ENCODE results near the gene SYNE2.

- TF ChIP-seq CTCF (IDR thresholded peaks at IDR 0.05; ENCODE audit: low read depth, low read length, missing input control) (no peak), MAX (IDR thresholded peaks at IDR 0.05) (no peak), FOXA1 (IDR thresholded peaks at IDR 0.05) (no peak), YY1 (IDR thresholded peaks at IDR 0.05) (no peak), REST (IDR thresholded peaks at IDR 0.05) (no peak), GABPA (IDR thresholded peaks at IDR 0.05 in 1 of 2, conservative IDR thresholded peaks at IDR 0.05 in 1 of 2) (no peak), JUND (IDR thresholded peaks at IDR 0.05) (no peak), ZBTB33 (IDR thresholded peaks at IDR 0.05) (no peak), RAD21 (IDR thresholded peaks at IDR 0.05) (no peak), EGR1 (IDR thresholded peaks at IDR 0.05; ENCODE audit: low read depth in 2 of 2) (no peak), HNF4A (conservative IDR thresholded peaks at IDR 0.05) (no peak), TAF1 (conservative IDR thresholded peaks at IDR 0.05) (no peak), ATF3 (IDR thresholded peaks at IDR 0.05) (no peak)
Observed at GRCh38 chr14:63911404-63911803, 58.6 kb downstream of the SYNE2 start.

Data from liver (tissue), 3 donors.